Activated T-helper 1 cell treated with Interleukin-2 at 50 U/mL for 16 hours (primary cell): Measurements from ENCODE around the gene FKBP10.
"Not testable (repeated sequence)": the region's sequence is repeated elsewhere in the genome, so short reads cannot be mapped to it uniquely, and the experiment has no call there.

Experiments
- DNase-seq: peaks from one replicate; pipeline ENCODE4 v3.0.0-alpha.2; 2020; ENCODE audit warnings: low read depth

FKBP10 gene

DNA sequence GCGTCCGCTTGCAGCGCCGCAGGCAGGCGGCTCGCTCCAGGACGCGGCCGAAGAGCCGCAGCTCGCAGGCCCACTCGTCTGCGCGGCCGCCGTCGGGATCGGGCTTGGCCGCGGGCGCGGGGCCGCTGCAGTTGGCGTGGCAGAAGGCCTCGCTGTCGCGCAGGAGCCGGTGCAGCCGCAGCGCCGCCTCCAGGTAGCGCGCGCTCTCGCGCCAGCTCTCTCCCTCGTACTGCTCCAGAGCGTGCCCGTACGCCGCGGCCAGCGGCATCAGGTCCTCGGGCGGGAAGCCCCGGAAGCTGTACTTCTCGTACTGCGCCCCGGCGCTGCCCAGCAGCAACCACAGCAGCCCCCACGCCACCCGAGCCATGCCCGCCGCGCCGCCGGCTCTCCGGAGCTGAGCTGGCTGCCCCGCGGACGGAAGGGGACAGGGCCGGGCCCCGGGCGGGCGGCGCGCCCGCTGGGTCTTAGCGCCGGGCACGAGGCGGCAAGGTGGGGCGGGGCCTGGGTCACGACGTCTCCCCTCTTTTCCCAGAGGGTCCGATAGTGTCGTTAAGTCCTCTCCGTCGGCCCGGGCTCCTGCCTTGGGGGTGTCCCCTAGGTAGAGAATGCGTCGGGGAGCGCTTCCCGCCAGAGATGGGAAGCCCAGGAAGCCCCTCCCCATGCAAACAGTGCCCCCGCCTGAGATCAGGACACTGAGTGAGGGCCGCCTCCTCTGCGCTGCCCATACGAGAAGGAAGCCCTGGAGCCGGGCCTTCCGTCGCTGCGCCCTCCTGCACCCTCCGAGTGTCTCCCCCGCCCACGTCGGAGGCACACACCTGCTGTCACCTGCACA, 1.0 kb upstream of the FKBP10 start, which contains the start of gene P3H4:
Gene P3H4, minus strand, starts transcription at position 401 of the 832 bp plus-strand sequence. Its CDS starts 34 bp downstream, at position 367.
- peak; percentile 60 for DNase-seq

DNA sequence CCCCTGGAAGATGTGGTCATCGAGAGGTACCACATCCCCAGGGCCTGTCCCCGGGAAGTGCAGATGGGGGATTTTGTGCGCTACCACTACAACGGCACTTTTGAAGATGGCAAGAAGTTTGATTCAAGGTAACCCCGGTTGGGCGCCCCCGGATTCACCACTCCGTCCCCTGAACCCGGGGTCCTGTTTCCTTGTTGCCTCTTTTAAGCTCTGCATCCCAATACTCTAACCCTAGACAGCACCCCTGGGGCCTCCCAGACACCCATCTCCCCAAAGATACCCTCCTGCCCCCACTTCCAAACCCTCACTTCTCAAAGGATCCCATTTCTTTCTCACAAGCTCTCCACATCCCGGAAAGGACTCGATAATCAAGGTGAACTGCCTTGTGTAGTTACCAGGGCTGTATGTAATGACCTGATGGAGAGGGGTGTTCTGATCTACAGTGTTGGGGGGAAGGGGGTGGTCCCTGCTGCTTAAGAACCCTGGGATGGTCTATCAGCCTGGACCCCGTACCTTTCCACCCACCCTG, 412 bp downstream of the FKBP10 start:
- no peak for DNase-seq

DNA sequence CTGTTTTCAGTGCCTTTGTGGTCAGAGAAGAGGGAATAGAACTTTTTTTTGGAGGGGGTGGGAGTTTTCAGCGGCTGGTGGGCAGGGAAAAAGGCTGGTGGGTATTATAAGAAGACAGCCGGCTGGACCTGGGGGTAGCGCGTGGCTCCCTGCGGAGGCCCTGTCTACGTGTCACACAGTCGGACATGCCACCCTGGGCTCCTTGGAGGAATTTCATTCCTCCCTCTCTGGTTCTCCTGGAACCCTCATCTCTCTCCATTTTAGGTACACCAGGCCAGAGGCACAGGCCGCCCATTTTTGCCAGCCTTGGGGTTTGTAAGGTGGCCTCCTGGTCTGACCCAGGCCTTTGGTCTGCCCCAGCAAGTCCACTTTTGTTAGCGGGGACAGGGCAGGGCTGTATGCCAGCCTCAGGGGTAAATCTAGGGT, 908 bp downstream of the FKBP10 start:
- DNase-seq: no peak

DNA sequence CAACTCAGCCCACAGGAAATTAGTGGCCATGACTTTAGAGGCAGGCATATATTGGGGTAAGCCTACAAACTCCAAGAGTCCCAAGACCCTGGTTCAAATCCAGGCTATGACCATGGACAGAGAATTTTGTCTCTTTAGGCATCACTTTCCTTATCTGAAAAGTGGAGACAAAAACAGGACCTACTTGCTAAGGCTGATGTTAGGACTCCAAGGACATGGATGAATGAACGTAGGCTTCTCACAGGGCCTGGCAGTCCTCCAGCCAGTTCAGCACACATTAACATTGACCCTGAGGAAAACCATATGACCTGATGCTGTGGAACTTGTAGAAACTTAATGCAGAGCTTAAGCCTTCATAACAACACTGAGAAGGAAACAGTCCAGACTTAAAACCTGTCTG, 1.4 kb downstream of the FKBP10 start:
- DNase-seq: no peak

DNA sequence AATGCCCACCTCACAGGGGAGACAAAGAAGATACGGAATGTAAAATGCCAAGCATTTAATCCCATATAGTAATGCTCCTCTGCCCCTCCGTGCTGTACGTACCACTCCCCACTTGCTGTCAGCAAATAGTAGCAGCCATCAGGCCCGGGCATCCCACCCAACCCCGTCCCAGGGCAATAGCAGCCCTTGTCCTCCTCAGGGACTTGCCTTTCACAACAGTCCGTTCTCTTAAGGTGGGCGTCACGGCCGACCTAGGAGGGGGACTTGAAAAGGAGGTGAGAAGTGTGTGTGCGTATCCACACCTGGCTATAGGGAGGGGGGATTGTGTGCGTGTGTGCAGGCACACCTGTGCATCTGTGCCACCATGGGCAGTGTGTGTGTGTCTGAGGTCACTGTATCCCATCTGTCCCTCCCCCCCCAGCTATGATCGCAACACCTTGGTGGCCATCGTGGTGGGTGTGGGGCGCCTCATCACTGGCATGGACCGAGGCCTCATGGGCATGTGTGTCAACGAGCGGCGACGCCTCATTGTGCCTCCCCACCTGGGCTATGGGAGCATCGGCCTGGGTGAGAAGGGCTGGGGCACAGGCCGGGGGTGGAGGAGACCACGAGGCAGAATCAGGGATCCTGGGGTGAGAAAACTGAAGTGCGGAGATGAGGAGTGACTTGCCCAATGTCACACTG, 4.0 kb downstream of the FKBP10 start:
- no peak for DNase-seq

DNA sequence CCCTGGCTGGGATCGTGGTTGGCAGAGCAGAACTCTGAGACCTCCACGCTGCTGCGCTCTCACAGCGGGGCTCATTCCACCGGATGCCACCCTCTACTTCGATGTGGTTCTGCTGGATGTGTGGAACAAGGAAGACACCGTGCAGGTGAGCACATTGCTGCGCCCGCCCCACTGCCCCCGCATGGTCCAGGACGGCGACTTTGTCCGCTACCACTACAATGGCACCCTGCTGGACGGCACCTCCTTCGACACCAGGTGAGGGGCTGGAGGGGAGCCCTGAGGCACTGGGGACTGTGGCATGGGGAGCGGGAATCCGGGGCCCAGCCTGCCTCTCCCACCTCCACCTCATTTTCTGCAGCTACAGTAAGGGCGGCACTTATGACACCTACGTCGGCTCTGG, 5.2 kb downstream of the FKBP10 start:
- no peak for DNase-seq

DNA sequence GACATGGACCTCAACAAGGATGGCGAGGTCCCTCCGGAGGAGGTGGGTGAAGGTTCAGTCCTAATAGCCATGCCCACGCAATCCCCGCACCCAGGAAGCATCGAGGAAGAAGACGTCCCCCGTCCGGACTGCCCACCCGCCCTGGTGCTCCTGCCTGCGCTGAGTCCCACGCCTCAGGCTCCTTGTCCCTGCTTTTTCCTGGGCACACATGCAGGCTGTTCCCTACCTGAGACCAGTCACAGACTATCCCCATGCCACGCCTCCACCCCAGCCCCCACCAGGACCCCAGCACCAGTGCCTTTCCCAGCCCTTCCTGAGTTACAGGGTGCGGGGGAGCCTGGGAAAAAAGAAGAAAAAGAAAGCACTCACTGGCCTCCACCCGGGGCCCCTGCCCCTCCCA, 9.0 kb downstream of the FKBP10 start:
- DNase-seq: no peak

DNA sequence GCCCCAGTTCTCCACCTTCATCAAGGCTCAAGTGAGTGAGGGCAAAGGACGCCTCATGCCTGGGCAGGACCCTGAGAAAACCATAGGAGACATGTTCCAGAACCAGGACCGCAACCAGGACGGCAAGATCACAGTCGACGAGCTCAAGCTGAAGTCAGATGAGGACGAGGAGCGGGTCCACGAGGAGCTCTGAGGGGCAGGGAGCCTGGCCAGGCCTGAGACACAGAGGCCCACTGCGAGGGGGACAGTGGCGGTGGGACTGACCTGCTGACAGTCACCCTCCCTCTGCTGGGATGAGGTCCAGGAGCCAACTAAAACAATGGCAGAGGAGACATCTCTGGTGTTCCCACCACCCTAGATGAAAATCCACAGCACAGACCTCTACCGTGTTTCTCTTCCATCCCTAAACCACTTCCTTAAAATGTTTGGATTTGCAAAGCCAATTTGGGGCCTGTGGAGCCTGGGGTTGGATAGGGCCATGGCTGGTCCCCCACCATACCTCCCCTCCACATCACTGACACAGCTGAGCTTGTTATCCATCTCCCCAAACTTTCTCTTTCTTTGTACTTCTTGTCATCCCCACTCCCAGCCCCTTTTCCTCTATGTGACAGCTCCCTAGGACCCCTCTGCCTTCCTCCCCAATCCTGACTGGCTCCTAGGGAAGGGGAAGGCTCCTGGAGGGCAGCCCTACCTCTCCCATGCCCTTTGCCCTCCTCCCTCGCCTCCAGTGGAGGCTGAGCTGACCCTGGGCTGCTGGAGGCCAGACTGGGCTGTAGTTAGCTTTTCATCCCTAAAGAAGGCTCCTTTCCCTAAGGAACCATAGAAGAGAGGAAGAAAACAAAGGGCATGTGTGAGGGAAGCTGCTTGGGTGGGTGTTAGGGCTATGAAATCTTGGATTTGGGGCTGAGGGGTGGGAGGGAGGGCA, 9.7 kb downstream of the FKBP10 start:
- no peak for DNase-seq

DNA sequence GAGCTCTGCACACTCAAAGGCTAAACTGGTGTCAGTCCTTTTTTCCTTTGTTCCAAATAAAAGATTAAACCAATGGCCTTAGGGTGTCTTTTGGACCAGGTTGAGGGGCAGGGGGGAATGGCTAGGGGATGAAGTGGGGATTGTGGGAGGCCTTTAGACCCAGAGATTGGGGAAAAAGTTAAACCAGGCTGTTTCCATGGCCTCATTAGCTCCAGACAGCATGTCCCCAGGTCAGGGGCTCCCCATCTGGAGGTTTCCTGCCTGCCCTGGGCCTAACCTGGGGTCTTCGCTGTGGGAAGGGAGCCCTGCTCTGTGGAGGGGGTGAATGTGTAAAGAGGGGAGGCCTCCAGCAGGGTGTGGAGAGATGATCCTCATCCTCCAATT, 10.3 kb downstream of the FKBP10 start:
- no peak for DNase-seq

DNA sequence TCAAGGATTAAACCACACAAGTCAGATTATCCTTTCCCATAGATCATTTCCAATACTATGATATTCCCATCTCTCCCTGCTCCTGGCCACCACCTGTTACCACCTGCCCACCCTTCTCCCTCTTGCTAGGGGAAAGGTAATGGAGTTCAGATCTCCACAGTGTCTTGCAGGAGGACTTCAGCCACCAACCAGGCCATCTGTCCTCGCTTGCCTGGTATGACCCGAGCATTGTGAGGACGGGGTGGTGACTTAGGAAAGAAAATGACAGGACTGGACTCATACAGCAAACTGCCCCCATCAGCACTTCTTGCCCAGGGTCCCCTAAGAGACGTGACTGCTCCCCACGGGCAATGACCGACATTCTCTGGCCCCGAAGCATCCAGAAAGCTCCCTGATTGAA, 10.8 kb downstream of the FKBP10 start:
- no peak for DNase-seq

DNA sequence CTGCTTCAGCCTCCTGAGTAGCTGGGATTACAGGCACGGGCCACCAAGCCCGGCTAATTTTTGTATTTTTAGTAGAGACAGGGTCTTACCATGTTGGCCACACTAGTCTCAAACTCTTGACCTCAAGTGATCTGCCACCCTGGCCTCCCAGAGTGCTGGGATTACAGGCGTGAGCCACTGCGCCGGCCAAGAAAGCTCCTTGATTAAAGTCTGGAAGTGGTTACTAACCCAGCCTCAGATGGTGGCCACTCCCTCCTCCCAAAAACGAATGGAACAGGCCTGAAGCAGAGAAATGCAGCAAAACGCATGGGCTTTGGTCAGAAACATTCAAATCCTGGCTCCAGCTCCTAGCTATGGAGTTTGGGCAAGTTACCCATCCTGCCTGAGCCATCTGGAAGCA, 11.3 kb downstream of the FKBP10 start:
- no peak for DNase-seq

DNA sequence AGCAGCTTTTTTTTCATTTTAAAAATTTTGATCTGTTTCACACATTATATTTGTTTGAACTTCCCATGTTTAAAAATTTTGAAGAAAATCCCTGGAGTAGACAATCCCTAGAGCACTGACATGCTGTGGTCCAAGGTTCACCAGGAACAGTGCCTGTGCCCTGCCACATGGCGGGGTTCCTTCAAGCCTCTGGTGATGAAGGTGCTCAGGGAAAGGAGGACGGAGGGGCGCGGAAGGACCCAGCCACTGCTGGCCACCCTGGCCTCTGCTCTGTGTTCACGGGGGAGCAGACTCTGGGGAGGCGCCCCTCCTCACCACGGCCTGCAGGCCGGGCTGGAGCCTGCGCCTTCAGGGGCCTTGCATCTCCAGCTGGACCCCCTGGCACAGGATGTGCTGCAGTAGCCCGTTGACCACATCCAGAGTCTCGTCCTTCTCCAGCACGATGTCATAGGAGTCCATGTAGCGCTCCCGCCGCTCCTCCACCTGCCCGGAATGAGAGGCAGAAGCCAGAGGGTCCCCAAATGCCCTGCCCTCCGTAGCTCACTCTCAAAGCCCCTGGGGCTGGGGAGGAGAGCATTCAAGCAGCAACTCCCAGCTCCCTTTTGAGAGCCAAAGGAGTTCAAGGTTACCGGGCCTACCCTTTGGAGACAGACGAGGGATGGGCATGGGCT, 12.5 kb downstream of the FKBP10 start:
- DNase-seq: no peak

DNA sequence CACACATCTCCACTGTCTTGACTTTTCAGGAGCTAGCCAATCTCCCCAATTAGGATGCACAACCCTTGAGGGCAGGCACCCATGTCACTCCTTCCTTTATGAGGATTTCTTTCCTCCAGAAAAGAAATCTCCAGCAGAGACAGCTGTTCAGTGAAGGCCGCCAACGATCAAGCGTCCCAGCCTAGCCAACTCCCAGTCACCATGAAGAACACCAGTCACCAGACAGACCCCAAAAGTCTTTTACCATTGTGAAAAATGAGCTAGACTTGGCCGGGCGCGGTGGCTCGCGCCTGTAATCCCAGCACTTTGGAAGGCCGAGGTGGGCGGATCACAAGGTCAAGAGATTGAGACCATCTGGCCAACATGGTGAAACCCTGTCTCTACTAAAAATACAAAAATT, 17.2 kb downstream of the FKBP10 start:
- DNase-seq: not testable (repeated sequence)

DNA sequence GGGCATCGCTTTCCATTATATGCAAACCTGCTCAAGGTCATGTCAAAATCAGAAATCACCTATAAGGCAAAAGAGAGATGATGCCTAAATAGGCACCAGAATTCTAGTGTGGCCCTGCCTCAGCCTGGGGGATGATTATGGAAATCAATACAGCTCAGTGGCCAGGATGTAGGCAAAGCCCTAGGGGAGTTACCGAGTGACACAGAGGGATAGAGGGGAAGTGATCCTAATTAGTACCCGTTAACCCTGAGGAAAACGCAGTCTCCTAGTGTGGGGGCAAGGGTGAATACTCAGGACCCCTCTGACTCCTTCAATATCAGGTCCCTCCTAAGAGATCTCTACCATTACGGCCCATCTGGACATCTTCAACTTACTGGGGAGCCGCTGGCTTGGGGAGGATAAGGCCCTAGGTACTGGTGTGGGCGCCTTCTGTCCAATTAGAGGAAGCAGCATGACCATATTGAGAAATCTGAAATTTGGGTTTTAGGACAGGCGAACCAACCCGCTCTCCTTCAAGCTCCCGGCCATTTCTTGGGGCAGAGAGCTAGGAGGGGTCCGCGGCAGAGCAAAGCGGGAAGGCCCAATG, 22.5 kb downstream of the FKBP10 start:
- DNase-seq: no peak

DNA sequence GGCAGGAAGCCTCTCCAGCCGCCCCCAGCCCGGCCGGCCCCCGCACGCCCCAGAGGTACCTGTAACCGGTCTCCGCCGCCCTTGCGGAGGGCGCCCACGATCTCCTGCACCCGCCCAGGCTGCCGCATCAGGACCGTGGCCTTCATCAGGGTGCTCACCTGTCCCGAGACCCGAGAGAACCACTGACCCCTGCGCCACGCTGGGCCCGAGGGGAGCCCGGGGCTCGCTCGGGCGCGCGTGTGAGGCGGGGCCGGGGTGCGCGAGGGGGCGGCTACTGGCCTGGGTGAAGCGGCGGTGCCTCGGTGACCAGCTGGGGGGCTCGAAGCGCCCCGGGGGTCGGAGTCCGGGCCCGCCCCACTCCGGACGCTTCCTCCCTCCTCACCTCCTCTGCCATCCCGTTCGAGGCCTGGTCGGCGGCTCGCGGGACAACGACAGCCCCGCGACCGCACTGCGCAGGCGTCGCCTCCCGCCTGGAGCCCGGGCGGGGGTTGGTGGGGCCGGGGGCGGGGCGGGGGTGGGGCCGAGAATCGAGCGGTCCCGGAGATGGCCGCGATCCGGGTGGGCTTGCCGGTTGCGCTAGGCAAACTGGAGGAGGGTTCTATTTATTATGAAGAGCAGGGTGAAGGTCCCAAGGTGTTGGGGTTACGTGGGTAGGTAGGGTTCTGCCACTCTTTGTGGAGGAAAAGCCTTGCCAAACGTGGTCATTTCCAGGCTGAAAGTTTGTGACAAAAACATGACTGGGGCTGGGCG, 23.2 kb downstream of the FKBP10 start, which contains the start of gene NT5C3B:
Gene NT5C3B, minus strand, starts transcription at position 433 of the 750 bp plus-strand sequence. Its CDS starts 39 bp downstream, at position 394.
- DNase-seq: peak; percentile 48

DNA sequence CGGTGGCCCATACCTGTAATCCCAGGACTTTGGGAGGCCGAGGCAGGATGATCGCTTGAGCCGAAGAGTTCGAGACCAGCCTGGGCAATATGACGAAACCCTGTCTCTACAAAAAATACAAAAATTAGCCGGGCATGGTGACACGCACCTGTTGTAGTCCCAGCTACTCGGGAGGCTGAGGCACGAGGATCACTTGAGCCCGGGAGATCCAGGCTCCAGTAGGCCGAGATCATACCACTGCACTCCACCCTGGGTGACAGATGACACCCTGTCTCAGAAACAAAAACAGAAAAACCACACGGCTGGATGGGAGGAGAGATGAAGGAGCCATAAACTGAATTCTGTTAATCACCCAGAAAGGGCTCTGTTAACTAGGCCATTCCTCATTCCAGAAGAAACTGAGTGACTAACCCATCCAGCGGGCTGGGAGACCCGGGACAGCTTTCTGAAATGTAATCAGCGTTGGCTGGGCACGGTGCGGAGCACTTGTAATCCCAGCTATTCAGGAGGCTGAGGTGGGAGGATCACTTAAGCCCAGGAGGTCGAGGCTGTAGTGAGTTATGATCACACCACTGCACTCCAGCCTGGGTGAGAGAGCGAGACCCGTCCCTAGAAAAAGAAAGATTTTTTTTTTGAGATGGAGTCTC, 23.9 kb downstream of the FKBP10 start:
- DNase-seq: no peak

DNA sequence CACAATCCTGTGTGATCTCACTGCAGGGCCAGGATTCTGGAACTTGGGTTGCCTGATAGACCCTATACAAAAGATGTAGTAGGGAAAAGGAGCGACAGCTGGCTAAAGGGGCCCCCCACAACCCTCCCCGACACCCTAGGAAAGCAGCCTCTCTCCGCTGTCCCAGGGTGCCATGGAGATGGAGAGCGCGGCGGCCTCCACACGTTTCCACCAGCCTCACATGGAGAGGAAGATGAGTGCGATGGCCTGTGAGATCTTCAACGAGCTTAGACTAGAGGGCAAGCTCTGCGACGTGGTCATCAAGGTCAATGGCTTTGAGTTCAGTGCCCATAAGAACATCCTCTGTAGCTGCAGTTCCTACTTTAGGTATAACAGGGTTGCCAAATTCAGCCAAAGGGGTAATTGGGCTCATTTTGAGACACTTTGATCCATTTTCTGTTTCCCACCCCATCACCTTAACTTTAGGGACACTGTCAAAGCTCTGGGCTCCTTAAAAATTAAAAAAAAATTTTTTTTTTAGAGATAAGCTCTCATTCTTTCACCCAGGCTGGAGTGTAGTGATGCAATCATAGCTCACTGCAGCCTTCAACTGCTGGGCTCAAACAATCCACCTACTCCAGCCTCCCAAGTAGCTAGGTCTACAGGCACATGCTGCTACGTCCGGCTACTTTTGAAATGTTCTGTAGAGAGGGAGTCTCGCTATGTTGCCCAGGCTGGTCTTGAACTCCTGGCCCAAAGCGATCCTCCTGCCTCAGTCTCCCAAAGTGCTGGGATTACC, 25.1 kb downstream of the FKBP10 start, which contains the start of gene KLHL10:
Gene KLHL10, plus strand, starts transcription at position 65 of the 778 bp plus-strand sequence. Its CDS starts 108 bp downstream, at position 173.
- no peak for DNase-seq

DNA sequence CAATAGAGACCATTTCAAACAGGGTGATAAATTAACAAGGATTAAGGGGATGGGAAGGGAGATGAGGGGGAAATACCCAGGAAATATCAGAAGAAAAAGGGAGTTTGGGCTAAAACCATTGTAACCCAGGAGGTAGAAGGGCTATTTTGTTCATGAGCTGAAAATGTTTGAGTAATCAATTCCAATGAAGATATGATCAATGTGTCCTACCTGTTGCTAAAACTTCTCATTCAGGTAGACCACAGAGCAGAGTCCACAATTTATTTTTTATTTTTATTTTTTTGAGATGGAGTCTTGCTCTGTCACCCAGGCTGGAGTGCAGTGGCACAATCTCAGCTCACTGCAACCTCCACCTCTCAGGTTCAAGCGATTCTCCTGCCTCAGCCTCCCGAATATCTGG, 26.6 kb downstream of the FKBP10 start:
- not testable (repeated sequence) for DNase-seq

DNA sequence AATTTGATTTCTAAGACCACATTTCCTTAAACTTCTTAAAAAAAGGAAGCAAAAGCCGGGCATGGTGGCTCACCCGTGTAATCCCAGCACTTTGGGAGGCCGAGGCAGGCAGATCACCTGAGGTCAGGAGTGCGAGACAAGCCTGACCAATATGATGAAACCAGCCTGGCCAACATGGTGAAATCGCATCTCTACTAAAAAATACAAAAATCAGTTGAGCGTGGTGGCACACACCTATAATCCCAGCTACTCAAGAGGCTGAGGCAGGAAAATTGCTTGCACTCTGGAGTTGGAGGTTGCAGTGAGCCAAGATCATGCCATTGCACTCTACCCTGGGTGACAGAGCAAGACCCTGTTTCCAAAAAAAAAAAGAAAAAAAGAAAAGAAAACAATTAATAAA, 28.0 kb downstream of the FKBP10 start:
- DNase-seq: not testable (repeated sequence)
